DND-41 (cell line): ENCODE data around the gene DNASE1L2.

Experiments used
- ATAC-seq: fragments of 200-7000 bp; cut with Tn5 transposase; 3 replicates; pipeline ENCODE4 v1.9.1; 2021; ENCODE audit warnings: low read depth; ENCODE audit not compliant: insufficient read depth
- DNase-seq: peaks from one replicate; pipeline ENCODE4 v3.0.0-alpha.2; 2020
- H2AFZ ChIP-seq: 2 replicates; pipeline ENCODE4 v1.6.0; 2012; ENCODE audit warnings: low read depth, low read length
- H3K27ac ChIP-seq: 2 replicates; pipeline ENCODE4 v1.5.1; 2012; ENCODE audit warnings: low read length, inconsistent platforms
- H3K27me3 ChIP-seq: fragments of 200-600 bp; sonication (generic); 2 replicates; pipeline ENCODE4 v1.6.0; 2012; ENCODE audit warnings: low read length, mild to moderate bottlenecking, inconsistent platforms; ENCODE audit not compliant: insufficient read depth, poor library complexity
- H3K36me3 ChIP-seq: 2 replicates; pipeline ENCODE4 v1.5.1; 2012; ENCODE audit warnings: low read length, inconsistent platforms; ENCODE audit not compliant: insufficient read depth
- H3K4me1 ChIP-seq: 2 replicates; pipeline ENCODE4 v1.5.1; 2012; ENCODE audit warnings: mild to moderate bottlenecking, low read length; ENCODE audit not compliant: insufficient read depth
- H3K4me2 ChIP-seq: 2 replicates; pipeline ENCODE4 v1.6.0; 2012; ENCODE audit warnings: mild to moderate bottlenecking, moderate library complexity, low read length, inconsistent platforms; ENCODE audit not compliant: insufficient read depth
- H3K4me3 ChIP-seq, 2 experiments: fragments of 200-600 bp in 1 of 2; shearing (Covaris generic) in 1 of 2; 2 replicates each; pipeline ENCODE4 v1.5.1; 2012 to 2016; ENCODE audit warnings: inconsistent platforms in 2 of 2, low read length in 2 of 2, mild to moderate bottlenecking in 2 of 2, low read depth in 1 of 2, moderate library complexity in 1 of 2
- H3K79me2 ChIP-seq: 2 replicates; pipeline ENCODE4 v1.6.0; 2012; ENCODE audit warnings: low read length, inconsistent platforms; ENCODE audit not compliant: insufficient read depth
- H3K9ac ChIP-seq: 2 replicates; pipeline ENCODE4 v1.6.0; 2012; ENCODE audit warnings: low read depth, mild to moderate bottlenecking, inconsistent platforms, low read length, moderate library complexity
- H3K9me3 ChIP-seq: 2 replicates; pipeline ENCODE4 v1.5.1; 2012; ENCODE audit warnings: low read length, moderate library complexity, mild to moderate bottlenecking, inconsistent platforms; ENCODE audit not compliant: insufficient read depth, severe bottlenecking
- H4K20me1 ChIP-seq: 2 replicates; pipeline ENCODE4 v1.6.0; 2012; ENCODE audit warnings: low read length; ENCODE audit not compliant: insufficient read depth
- EZH2 ChIP-seq: IDR thresholded peaks from 3 replicates; pipeline ENCODE4 v1.6.1; 2012; ENCODE audit warnings: borderline replicate concordance, low read depth, mild to moderate bottlenecking, moderate library complexity, low read length, inconsistent platforms; ENCODE audit not compliant: severe bottlenecking
- TF ChIP-seq, protein P1 (sequence below): IDR thresholded peaks from 2 replicates; pipeline ENCODE4 v1.5.1; 2012; ENCODE audit warnings: borderline replicate concordance, low read length, moderate library complexity, mild to moderate bottlenecking; ENCODE audit not compliant: poor library complexity, severe bottlenecking; ENCODE audit errors: extremely low read depth

The DNASE1L2 gene

GRCh38 chr16:2190659-2191445 lies 45.4 kb upstream of the DNASE1L2 start:
- Histone ChIP-seq H3K4me3 (no peak overlapping the region), H3K79me2 (no peaks in the 10 kb centered on the region), H2AFZ (no peak overlapping the region), H3K27me3 (peaks cover 22% of the 10 kb centered on the region), H3K4me2 (no peak overlapping the region), H3K9ac (no peak overlapping the region), H3K9me3 (no peaks in the 10 kb centered on the region), H3K4me1 (peaks cover 8% of the 10 kb centered on the region), H3K27ac (no peak overlapping the region), H4K20me1 (peaks cover 16% of the 10 kb centered on the region), H3K36me3 (no peaks in the 10 kb centered on the region)
- ATAC-seq (no peak), DNase-seq (no peak)
- TF ChIP-seq, protein P1, sequence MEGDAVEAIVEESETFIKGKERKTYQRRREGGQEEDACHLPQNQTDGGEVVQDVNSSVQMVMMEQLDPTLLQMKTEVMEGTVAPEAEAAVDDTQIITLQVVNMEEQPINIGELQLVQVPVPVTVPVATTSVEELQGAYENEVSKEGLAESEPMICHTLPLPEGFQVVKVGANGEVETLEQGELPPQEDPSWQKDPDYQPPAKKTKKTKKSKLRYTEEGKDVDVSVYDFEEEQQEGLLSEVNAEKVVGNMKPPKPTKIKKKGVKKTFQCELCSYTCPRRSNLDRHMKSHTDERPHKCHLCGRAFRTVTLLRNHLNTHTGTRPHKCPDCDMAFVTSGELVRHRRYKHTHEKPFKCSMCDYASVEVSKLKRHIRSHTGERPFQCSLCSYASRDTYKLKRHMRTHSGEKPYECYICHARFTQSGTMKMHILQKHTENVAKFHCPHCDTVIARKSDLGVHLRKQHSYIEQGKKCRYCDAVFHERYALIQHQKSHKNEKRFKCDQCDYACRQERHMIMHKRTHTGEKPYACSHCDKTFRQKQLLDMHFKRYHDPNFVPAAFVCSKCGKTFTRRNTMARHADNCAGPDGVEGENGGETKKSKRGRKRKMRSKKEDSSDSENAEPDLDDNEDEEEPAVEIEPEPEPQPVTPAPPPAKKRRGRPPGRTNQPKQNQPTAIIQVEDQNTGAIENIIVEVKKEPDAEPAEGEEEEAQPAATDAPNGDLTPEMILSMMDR, result no peak
- TF ChIP-seq EZH2, result no peak

DNA sequence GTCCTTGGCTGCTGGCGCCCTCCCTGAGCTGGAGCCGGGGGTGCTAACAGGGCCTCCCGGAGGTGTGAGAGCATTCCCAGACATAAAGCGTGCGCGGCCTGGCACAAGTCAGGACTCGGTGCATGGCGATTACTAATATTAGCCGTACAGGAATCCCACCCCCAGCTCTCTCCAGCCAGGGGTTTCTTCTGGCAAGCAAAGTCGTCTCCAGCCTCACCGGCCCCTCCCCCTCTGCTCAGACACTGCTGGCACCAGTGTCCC lies 44.9 kb upstream of the DNASE1L2 start:
- no peaks in the 10 kb centered on the region for H3K9me3 ChIP-seq
- H3K4me3 ChIP-seq, result no peak overlapping the region
- DNase-seq (no peak), ATAC-seq (no peak)
- peaks cover 27% of the 10 kb centered on the region for H3K27me3 ChIP-seq
- no peaks in the 10 kb centered on the region for H3K79me2 ChIP-seq
- no peak overlapping the region for H2AFZ ChIP-seq
- H3K9ac ChIP-seq, result no peak overlapping the region
- H3K4me2 ChIP-seq, result no peak overlapping the region
- no peak overlapping the region for H3K27ac ChIP-seq
- peaks cover 12% of the 10 kb centered on the region for H3K4me1 ChIP-seq
- no peaks in the 10 kb centered on the region for H3K36me3 ChIP-seq
- peaks cover 16% of the 10 kb centered on the region for H4K20me1 ChIP-seq
- TF ChIP-seq EZH2, result no peak
- TF ChIP-seq, protein P1, result no peak

GRCh38 chr16:2194166-2194834 lies 41.9 kb upstream of the DNASE1L2 start:
- no peak overlapping the region for H3K9ac ChIP-seq
- no peak for TF ChIP-seq EZH2
- TF ChIP-seq, protein P1, result no peak
- no peak overlapping the region for H3K27ac ChIP-seq
- no peak for DNase-seq
- no peaks in the 10 kb centered on the region for H3K36me3 ChIP-seq
- H3K4me1 ChIP-seq, result peaks cover 12% of the 10 kb centered on the region
- H3K9me3 ChIP-seq, result no peaks in the 10 kb centered on the region
- no peak overlapping the region for H2AFZ ChIP-seq
- no peak for ATAC-seq
- no peaks in the 10 kb centered on the region for H3K79me2 ChIP-seq
- peaks cover 49% of the 10 kb centered on the region for H3K27me3 ChIP-seq
- H3K4me3 ChIP-seq, result no peak overlapping the region
- peaks cover 16% of the 10 kb centered on the region for H4K20me1 ChIP-seq
- H3K4me2 ChIP-seq, result no peak overlapping the region
